HL-60 (cell line): ENCODE measurements around the gene ADGRD2.

Experiments used
- CTCF ChIP-seq: IDR thresholded peaks from one replicate; pipeline ENCODE4 v1.5.1; 2011; ENCODE audit warnings: low read length, control low read depth, inconsistent platforms; ENCODE audit not compliant: insufficient read depth
- GABPA ChIP-seq: IDR thresholded peaks from 2 replicates; pipeline ENCODE4 v1.6.1; 2012; ENCODE audit warnings: low read depth
- POLR2AphosphoS5 ChIP-seq: IDR thresholded peaks from 2 replicates; pipeline ENCODE4 v1.6.1; 2012; ENCODE audit warnings: low read depth
- REST ChIP-seq: IDR thresholded peaks from 2 replicates; pipeline ENCODE4 v1.6.1; 2012; ENCODE audit warnings: low read depth; ENCODE audit not compliant: insufficient replicate concordance

GRCh38 chr9:124456341-124457078 lies 6.3 kb downstream of the ADGRD2 start:
- TF ChIP-seq GABPA (no peak), POLR2AphosphoS5 (no peak), CTCF (no peak), REST (no peak)
